Mesendoderm (in vitro differentiated cells): ENCODE measurements around the gene IKZF1.

Source experiments
- DNase-seq: peaks from one replicate; pipeline ENCODE4 v3.0.0; 2013
- H2AK5ac ChIP-seq: 2 replicates; pipeline ENCODE4 v1.6.1; 2013; ENCODE audit warnings: low read length, inconsistent platforms
- H2BK120ac ChIP-seq: 2 replicates; pipeline ENCODE4 v1.6.1; 2013; ENCODE audit warnings: low read depth, mild to moderate bottlenecking, low read length, moderate library complexity, mixed read lengths
- H2BK15ac ChIP-seq: replicated peaks from 2 replicates; pipeline ENCODE4 v1.6.1; 2013; ENCODE audit warnings: low read depth, mild to moderate bottlenecking, moderate library complexity
- H2BK5ac ChIP-seq: 2 replicates; pipeline ENCODE4 v1.6.1; 2013; ENCODE audit warnings: low read length, inconsistent platforms
- H3K18ac ChIP-seq: 2 replicates; pipeline ENCODE4 v1.6.1; 2013; ENCODE audit warnings: mild to moderate bottlenecking, low read length, mixed read lengths
- H3K23ac ChIP-seq: one replicate; pipeline ENCODE4 v1.6.1; 2013; ENCODE audit warnings: low read length
- H3K27ac ChIP-seq: 2 replicates; pipeline ENCODE4 v1.5.1; 2013; ENCODE audit warnings: low read depth, mild to moderate bottlenecking, inconsistent platforms, low read length, moderate library complexity
- H3K27me3 ChIP-seq: 2 replicates; pipeline ENCODE4 v1.6.1; 2013; ENCODE audit warnings: low read length, control low read depth, mild to moderate bottlenecking, inconsistent platforms; ENCODE audit not compliant: insufficient read depth, poor library complexity
- H3K36me3 ChIP-seq: 2 replicates; pipeline ENCODE4 v1.6.1; 2013; ENCODE audit warnings: low read length, inconsistent platforms; ENCODE audit not compliant: control insufficient read depth, insufficient read depth
- H3K4ac ChIP-seq: one replicate; pipeline ENCODE4 v1.6.1; 2013; ENCODE audit warnings: low read depth, mild to moderate bottlenecking, low read length, moderate library complexity
- H3K4me1 ChIP-seq: 2 replicates; pipeline ENCODE4 v1.6.1; 2013; ENCODE audit warnings: low read depth, low read length, inconsistent platforms; ENCODE audit not compliant: control insufficient read depth
- H3K4me2 ChIP-seq: 2 replicates; pipeline ENCODE4 v1.6.1; 2013; ENCODE audit warnings: low read length
- H3K4me3 ChIP-seq: 2 replicates; pipeline ENCODE4 v1.5.1; 2013; ENCODE audit warnings: mild to moderate bottlenecking, low read length
- H3K56ac ChIP-seq: one replicate; pipeline ENCODE4 v1.6.1; 2013; ENCODE audit warnings: low read length
- H3K79me1 ChIP-seq: 2 replicates; pipeline ENCODE4 v1.6.1; 2013; ENCODE audit warnings: low read length, inconsistent platforms
- H3K79me2 ChIP-seq: 2 replicates; pipeline ENCODE4 v1.6.1; 2013; ENCODE audit warnings: mild to moderate bottlenecking, low read length; ENCODE audit not compliant: control insufficient read depth, insufficient read depth
- H3K9ac ChIP-seq: 2 replicates; pipeline ENCODE4 v1.6.1; 2013; ENCODE audit warnings: low read length, inconsistent platforms
- H4K5ac ChIP-seq: one replicate; pipeline ENCODE4 v1.6.1; 2013; ENCODE audit warnings: low read length
- H4K8ac ChIP-seq: one replicate; pipeline ENCODE4 v1.6.1; 2013; ENCODE audit warnings: low read depth, mild to moderate bottlenecking, control low read depth, low read length, moderate library complexity
- WGBS: extraction: QIAGEN DNeasy Blood & Tissue Kit; methylation state at CpG from one replicate; pipeline ENCODE4 v1.1.7; 2013; ENCODE audit warnings: low lambda C conversion rate, missing lambda C conversion rate; ENCODE audit not compliant: insufficient coverage; ENCODE audit errors: extremely low coverage; 5-methylcytosine and 5-hydroxymethylcytosine counted together

IKZF1 gene

GRCh38 chr7:50397320-50397970, 92.9 kb downstream of the IKZF1 start:
- no peak for DNase-seq

GRCh38 chr7:50397971-50398324, 93.4 kb downstream of the IKZF1 start:
- Histone ChIP-seq H2BK15ac (no peak overlapping the region), H3K23ac (no peak overlapping the region), H4K5ac (no peak overlapping the region), H3K79me1 (no peaks in the 10 kb centered on the region), H3K27me3 (no peaks in the 10 kb centered on the region), H3K27ac (no peak overlapping the region), H3K4ac (no peak overlapping the region), H3K36me3 (no peaks in the 10 kb centered on the region), H4K8ac (no peak overlapping the region), H3K18ac (no peak overlapping the region), H3K79me2 (no peaks in the 10 kb centered on the region), H2AK5ac (no peak overlapping the region), H3K4me1 (no peaks in the 10 kb centered on the region), H3K4me3 (no peak overlapping the region), H2BK5ac (no peak overlapping the region), H2BK120ac (no peak overlapping the region), H3K4me2 (no peak overlapping the region), H3K9ac (no peak overlapping the region), H3K56ac (no peak overlapping the region)
- no peak for DNase-seq
- WGBS, result no CpG with 5 or more reads among the region's 1 CpG

More at GRCh38 chr7:50397320-50397970, 92.9 kb downstream of the IKZF1 start:
- WGBS, result no CpG with 5 or more reads among the region's 2 CpGs
- Histone ChIP-seq H3K18ac (no peak overlapping the region), H3K9ac (no peak overlapping the region), H2AK5ac (no peak overlapping the region), H3K27ac (no peak overlapping the region), H2BK5ac (no peak overlapping the region), H4K5ac (no peak overlapping the region), H3K56ac (no peak overlapping the region), H3K4me2 (no peak overlapping the region), H3K4me3 (no peak overlapping the region), H3K23ac (no peak overlapping the region), H3K27me3 (no peaks in the 10 kb centered on the region), H3K79me1 (no peaks in the 10 kb centered on the region), H3K36me3 (no peaks in the 10 kb centered on the region), H3K79me2 (no peaks in the 10 kb centered on the region), H2BK120ac (no peak overlapping the region), H2BK15ac (no peak overlapping the region), H3K4ac (no peak overlapping the region), H3K4me1 (no peaks in the 10 kb centered on the region), H4K8ac (no peak overlapping the region)

GRCh38 chr7:50399206-50399605, 94.7 kb downstream of the IKZF1 start:
- Histone ChIP-seq H3K27ac (no peak overlapping the region), H3K79me1 (no peaks in the 10 kb centered on the region), H4K5ac (no peak overlapping the region), H3K4me2 (no peak overlapping the region), H3K4me1 (no peaks in the 10 kb centered on the region), H3K4me3 (no peak overlapping the region), H3K79me2 (no peaks in the 10 kb centered on the region), H4K8ac (no peak overlapping the region), H3K56ac (no peak overlapping the region), H2AK5ac (no peak overlapping the region), H2BK5ac (no peak overlapping the region), H3K27me3 (no peaks in the 10 kb centered on the region), H2BK120ac (no peak overlapping the region), H3K18ac (no peak overlapping the region), H3K4ac (no peak overlapping the region), H3K36me3 (no peaks in the 10 kb centered on the region), H2BK15ac (no peak overlapping the region), H3K9ac (no peak overlapping the region), H3K23ac (no peak overlapping the region)
- whole genome bisulfite sequencing, result no CpG with 5 or more reads among the region's 1 CpG
- DNase-seq, result no peak

- Histone ChIP-seq H3K23ac (no peak overlapping the region), H4K8ac (no peak overlapping the region), H3K56ac (no peak overlapping the region), H3K4me2 (no peak overlapping the region), H2BK120ac (no peak overlapping the region), H3K79me2 (no peaks in the 10 kb centered on the region), H3K18ac (no peak overlapping the region), H3K9ac (no peak overlapping the region), H3K4me1 (no peaks in the 10 kb centered on the region), H3K4ac (no peak overlapping the region), H3K4me3 (no peak overlapping the region), H2BK5ac (no peak overlapping the region), H4K5ac (no peak overlapping the region), H2AK5ac (no peak overlapping the region), H3K79me1 (no peaks in the 10 kb centered on the region), H2BK15ac (no peak overlapping the region), H3K27ac (no peak overlapping the region), H3K27me3 (no peaks in the 10 kb centered on the region), H3K36me3 (no peaks in the 10 kb centered on the region)
- WGBS, result no CpG with 5 or more reads among the region's 21 CpGs
- DNase-seq, result no peak
Measured at GRCh38 chr7:50399635-50400034, 95.1 kb downstream of the IKZF1 start.

GRCh38 chr7:50400114-50400513, 95.6 kb downstream of the IKZF1 start:
- no peak overlapping the region for H3K27ac ChIP-seq
- H4K5ac ChIP-seq, result no peak overlapping the region
- H3K36me3 ChIP-seq, result no peaks in the 10 kb centered on the region
- no peak overlapping the region for H3K23ac ChIP-seq
- H3K4ac ChIP-seq, result no peak overlapping the region
- DNase-seq, result no peak
- H3K18ac ChIP-seq, result no peak overlapping the region
- H2AK5ac ChIP-seq, result no peak overlapping the region
- no peak overlapping the region for H2BK15ac ChIP-seq
- no peak overlapping the region for H3K56ac ChIP-seq
- no peak overlapping the region for H3K4me2 ChIP-seq
- no peaks in the 10 kb centered on the region for H3K79me1 ChIP-seq
- H4K8ac ChIP-seq, result no peak overlapping the region
- H2BK5ac ChIP-seq, result no peak overlapping the region
- H3K4me3 ChIP-seq, result no peak overlapping the region
- H3K79me2 ChIP-seq, result no peaks in the 10 kb centered on the region
- no peak overlapping the region for H3K9ac ChIP-seq
- H3K27me3 ChIP-seq, result no peaks in the 10 kb centered on the region
- no CpG with 5 or more reads among the region's 41 CpGs for WGBS
- H3K4me1 ChIP-seq, result no peaks in the 10 kb centered on the region
- no peak overlapping the region for H2BK120ac ChIP-seq

- Histone ChIP-seq H3K4me3 (no peak overlapping the region), H2BK15ac (no peak overlapping the region), H3K36me3 (no peaks in the 10 kb centered on the region), H3K9ac (no peak overlapping the region), H3K56ac (no peak overlapping the region), H3K4me2 (no peak overlapping the region), H2BK5ac (no peak overlapping the region), H2BK120ac (no peak overlapping the region), H3K79me1 (no peaks in the 10 kb centered on the region), H3K27ac (no peak overlapping the region), H3K27me3 (no peaks in the 10 kb centered on the region), H4K5ac (no peak overlapping the region), H4K8ac (no peak overlapping the region), H2AK5ac (no peak overlapping the region), H3K23ac (no peak overlapping the region), H3K4ac (no peak overlapping the region), H3K4me1 (no peaks in the 10 kb centered on the region), H3K79me2 (no peaks in the 10 kb centered on the region), H3K18ac (no peak overlapping the region)
- WGBS, result no CpG with 5 or more reads among the region's 7 CpGs
- DNase-seq, result peak; percentile 42
Measured at GRCh38 chr7:50404392-50404791, 99.9 kb downstream of the IKZF1 start.
